ENCODE measurements around the gene OXSM. TPM values are rescaled to one million over a fixed set of nuclear protein-coding genes. Genes with fewer than 3 reads are reported as not detected.

The OXSM gene
- total and polyA plus RNA-seq, 10 of the 15 experiments (the other 5 are each of a cell fraction or from before 2014, with no cell fraction given), result 12.9 to 37.5 (median 22.1) TPM

- Histone ChIP-seq H3K4me2 (ENCODE audit: control insufficient read depth, insufficient read depth) (no peak overlapping the region), H3K79me2 (ENCODE audit: control insufficient read depth, insufficient read depth, low read length) (no peaks in the 10 kb centered on the region), H4K20me1 (ENCODE audit: control insufficient read depth, insufficient read depth) (no peaks in the 10 kb centered on the region), H2AFZ (ENCODE audit: control insufficient read depth, low read depth, low read length) (no peak overlapping the region), H3K4me3 (no peak overlapping the region), H3K4me1 (ENCODE audit: control insufficient read depth, insufficient read depth, low read length) (no peaks in the 10 kb centered on the region), H3K36me3 (ENCODE audit: control insufficient read depth in 2 of 2, insufficient read depth in 2 of 2, low read length in 1 of 2) (no peaks in the 10 kb centered on the region), H3K27me3 (replicated peaks in 1 of 2; ENCODE audit: control insufficient read depth in 2 of 2, insufficient read depth in 2 of 2, low read length in 1 of 2) (no peaks in the 10 kb centered on the region), H3K9ac (ENCODE audit: control insufficient read depth, insufficient read depth, low read length) (no peak overlapping the region), H3K27ac (ENCODE audit: control insufficient read depth, insufficient read depth) (no peak overlapping the region), H3K9me3 (replicated peaks; ENCODE audit: control insufficient read depth, insufficient read depth, low read length) (peaks cover 2% of the 10 kb centered on the region; the same call in 2 of the 3 replicates)
- BruUV-seq (replicated peaks), result no TSS peak
- ChIA-PET RAD21 (ENCODE audit: unreplicated experiment) (no interaction called here), CTCF (no interaction called here), SMC1A (ENCODE audit: uncharacterized antibody, unreplicated experiment) (no interaction called here), POLR2A (no interaction called here)
- in situ Hi-C loops (cut with MboI) (no loop called here), intact Hi-C loops (cut with micrococcal nuclease; ENCODE audit: unreplicated experiment) (loop anchor here (5.0 to 10.0 kb wide), 2 partner anchors 57 to 865 kb away; no protein-coding TSS in a partner anchor)
- ATAC-seq (no peak), DNase-seq (ENCODE audit: low read depth, low spot score) (no peak), FAIRE-seq (no peak)
- WGBS (ENCODE audit: insufficient coverage, insufficient replicate concordance, low lambda C conversion rate, missing lambda C conversion rate), result 74% methylated on average over 3 of the region's 3 CpGs
- no peak for TF ChIP-seq PRDM15 (CRISPR knock-in tag; IDR thresholded peaks at IDR 0.05)
- TF ChIP-seq TCF3 (IDR thresholded peaks at IDR 0.05; ENCODE audit: borderline replicate concordance, insufficient read depth, low read depth, low read length), result no peak
- no peak for TF ChIP-seq FOXM1 (IDR thresholded peaks at IDR 0.05; ENCODE audit: low read depth, low read length)
- no peak for TF ChIP-seq ZBTB40 (IDR thresholded peaks at IDR 0.05; ENCODE audit: borderline replicate concordance)
- TF ChIP-seq SMAD5 (IDR thresholded peaks at IDR 0.05; ENCODE audit: low read depth), result no peak
- no peak for TF ChIP-seq ZBTB11 (CRISPR knock-in tag; IDR thresholded peaks at IDR 0.05)
- TF ChIP-seq CBX3 (IDR thresholded peaks at IDR 0.05; ENCODE audit: borderline replicate concordance, low read depth), result no peak
- no peak for TF ChIP-seq BCL3 (IDR thresholded peaks at IDR 0.05; ENCODE audit: borderline replicate concordance, insufficient read depth, low read depth, low read length, poor library complexity, severe bottlenecking)
- TF ChIP-seq STAT1 (conservative IDR thresholded peaks at IDR 0.05), result no peak
- TF ChIP-seq HDAC6 (IDR thresholded peaks at IDR 0.05; ENCODE audit: unreplicated experiment), result no peak
- no peak for TF ChIP-seq FOXK2 (IDR thresholded peaks at IDR 0.05)
- no peak for TF ChIP-seq KAT2A (conservative IDR thresholded peaks at IDR 0.05; ENCODE audit: control insufficient read depth, low read depth, low read length)
Observed at GRCh38 chr3:25840099-25840498, 50.2 kb downstream of the OXSM start.
